ENCODE data around the gene GUK1. TPM values are rescaled to one million over a fixed set of nuclear protein-coding genes. Genes with fewer than 3 reads are reported as not detected.
"Not testable (repeated sequence)": the region's sequence is repeated elsewhere in the genome, so short reads cannot be mapped to it uniquely, and the experiment has no call there.

GUK1 gene
- total RNA-seq, 1 donor from 2014 or later = 299 TPM

DNA sequence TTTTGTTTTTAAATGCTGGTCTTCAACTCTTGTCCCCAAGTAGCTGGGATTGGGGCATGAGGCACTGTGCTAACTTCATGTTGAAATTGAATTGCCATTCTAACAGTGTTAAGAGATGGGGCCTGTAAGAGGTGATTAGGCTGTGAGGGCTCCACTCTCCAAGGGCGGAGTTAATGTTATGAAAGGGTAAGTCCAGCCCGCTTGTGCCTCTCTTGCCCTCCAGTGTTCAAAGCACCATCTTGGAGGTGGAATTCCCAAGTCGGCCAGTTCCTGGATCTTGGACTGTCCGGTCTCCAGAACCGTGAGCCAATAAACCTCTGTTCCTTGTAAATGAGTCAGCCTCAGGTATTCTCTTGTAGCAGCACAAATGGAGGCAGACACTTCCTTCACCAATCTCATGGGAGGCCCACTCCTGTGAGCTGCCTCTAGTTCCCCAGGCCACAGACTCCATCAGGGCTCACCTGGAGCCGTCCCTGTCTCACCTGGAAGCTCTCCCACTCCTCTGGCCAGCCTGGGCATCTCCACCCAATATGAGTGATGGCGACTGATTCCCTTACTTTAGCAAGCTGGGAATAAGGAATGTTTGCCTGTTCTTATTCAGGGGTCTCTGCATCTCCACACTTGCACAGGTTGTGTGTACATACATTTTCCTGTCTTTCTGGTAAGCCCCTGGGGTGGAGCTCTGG is 41.0 kb downstream of the GUK1 start:
- H3K36me3 ChIP-seq = no peaks in the 10 kb centered on the region
- H3K4me1 ChIP-seq = no peaks in the 10 kb centered on the region
- no peaks in the 10 kb centered on the region for H3K9me3 ChIP-seq
- no peak overlapping the region for H3K4me3 ChIP-seq
- H3K27ac ChIP-seq = no peak overlapping the region
- intact Hi-C loops (cut with DNase I) = no loop called here
- no peak for DNase-seq (ENCODE audit: extremely low spot score in 2 of 2)
- TF ChIP-seq POLR2A (IDR thresholded peaks at IDR 0.05) = no peak
- TF ChIP-seq, protein P1, sequence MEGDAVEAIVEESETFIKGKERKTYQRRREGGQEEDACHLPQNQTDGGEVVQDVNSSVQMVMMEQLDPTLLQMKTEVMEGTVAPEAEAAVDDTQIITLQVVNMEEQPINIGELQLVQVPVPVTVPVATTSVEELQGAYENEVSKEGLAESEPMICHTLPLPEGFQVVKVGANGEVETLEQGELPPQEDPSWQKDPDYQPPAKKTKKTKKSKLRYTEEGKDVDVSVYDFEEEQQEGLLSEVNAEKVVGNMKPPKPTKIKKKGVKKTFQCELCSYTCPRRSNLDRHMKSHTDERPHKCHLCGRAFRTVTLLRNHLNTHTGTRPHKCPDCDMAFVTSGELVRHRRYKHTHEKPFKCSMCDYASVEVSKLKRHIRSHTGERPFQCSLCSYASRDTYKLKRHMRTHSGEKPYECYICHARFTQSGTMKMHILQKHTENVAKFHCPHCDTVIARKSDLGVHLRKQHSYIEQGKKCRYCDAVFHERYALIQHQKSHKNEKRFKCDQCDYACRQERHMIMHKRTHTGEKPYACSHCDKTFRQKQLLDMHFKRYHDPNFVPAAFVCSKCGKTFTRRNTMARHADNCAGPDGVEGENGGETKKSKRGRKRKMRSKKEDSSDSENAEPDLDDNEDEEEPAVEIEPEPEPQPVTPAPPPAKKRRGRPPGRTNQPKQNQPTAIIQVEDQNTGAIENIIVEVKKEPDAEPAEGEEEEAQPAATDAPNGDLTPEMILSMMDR (IDR thresholded peaks at IDR 0.05) = no peak
- H3K27me3 ChIP-seq = no peaks in the 10 kb centered on the region

DNA sequence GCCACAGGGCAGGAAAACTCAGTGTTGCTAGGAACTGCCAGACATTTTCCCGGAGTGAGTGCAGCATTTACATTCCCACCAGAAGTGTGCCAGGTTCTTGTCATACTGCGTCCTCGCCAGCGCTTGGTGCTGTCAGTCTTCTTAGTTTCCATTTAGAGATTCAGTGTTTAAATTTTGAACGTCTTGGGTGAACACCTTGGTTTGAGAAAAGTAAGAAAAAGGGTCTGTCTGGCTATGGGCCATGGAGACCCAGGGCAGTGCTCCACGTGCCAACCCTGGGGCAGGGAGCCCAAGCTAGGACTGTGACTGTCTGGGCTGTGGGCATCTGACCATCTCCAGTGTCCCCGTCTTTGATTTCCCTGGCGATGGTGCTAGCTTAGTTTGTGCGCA is 41.6 kb downstream of the GUK1 start:
- Histone ChIP-seq H3K9me3 (no peaks in the 10 kb centered on the region), H3K27me3 (no peaks in the 10 kb centered on the region), H3K4me3 (no peak overlapping the region), H3K36me3 (no peaks in the 10 kb centered on the region), H3K27ac (no peak overlapping the region), H3K4me1 (no peaks in the 10 kb centered on the region)
- TF ChIP-seq POLR2A (IDR thresholded peaks at IDR 0.05) (no peak), POLR2AphosphoS5 (IDR thresholded peaks at IDR 0.05; ENCODE audit: insufficient read depth in 1 of 2, low read depth in 1 of 2) (no peak)
- TF ChIP-seq, protein P1 (IDR thresholded peaks at IDR 0.05) = no peak
- intact Hi-C loops (cut with DNase I) = no loop called here
- DNase-seq (ENCODE audit: extremely low spot score in 2 of 2) = no peak

DNA sequence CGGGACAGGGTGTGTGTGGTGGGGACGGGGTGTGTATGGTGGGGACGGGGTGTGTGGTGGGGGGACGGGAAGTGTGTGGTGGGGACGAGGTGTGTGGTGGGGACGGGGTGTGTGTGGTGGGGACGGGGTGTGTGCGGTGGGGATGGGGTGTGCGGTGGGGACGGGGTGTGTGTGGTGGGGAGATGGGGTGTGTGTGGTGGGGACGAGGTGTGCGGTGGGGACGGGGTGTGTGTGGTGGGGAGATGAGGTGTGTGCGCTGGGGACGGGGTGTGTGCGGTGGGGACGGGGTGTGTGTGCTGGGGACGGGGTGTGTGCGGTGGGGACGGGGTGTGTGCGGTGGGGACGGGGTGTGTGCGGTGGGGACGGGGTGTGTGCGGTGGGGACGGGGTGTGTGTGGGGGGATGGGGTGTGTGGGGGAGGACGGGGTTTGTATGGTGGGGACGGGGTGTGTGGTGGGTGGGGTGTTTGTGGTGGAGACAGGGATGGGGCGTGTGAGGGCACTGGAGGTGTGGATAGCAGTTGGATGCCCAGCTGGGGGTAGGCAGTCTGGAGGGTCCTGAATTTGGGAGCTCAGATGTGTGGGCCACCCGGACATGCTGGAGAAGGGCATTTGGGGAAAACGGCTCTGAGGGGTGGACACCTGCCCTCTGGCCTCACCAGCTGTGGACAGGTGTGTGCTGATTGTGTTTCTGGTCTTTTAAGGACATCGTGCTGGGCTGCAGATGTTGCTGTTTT is 42.4 kb downstream of the GUK1 start:
- no peak for DNase-seq (ENCODE audit: extremely low spot score in 2 of 2)
- H3K4me3 ChIP-seq = no peak overlapping the region
- H3K27me3 ChIP-seq = no peaks in the 10 kb centered on the region
- H3K9me3 ChIP-seq = no peaks in the 10 kb centered on the region
- TF ChIP-seq, protein P1 (IDR thresholded peaks at IDR 0.05) = no peak
- TF ChIP-seq POLR2AphosphoS5 (IDR thresholded peaks at IDR 0.05; ENCODE audit: insufficient read depth in 1 of 2, low read depth in 1 of 2) (no peak), POLR2A (IDR thresholded peaks at IDR 0.05) (no peak)
- H3K36me3 ChIP-seq = no peaks in the 10 kb centered on the region
- intact Hi-C loops (cut with DNase I) = no loop called here
- H3K4me1 ChIP-seq = no peaks in the 10 kb centered on the region
- H3K27ac ChIP-seq = no peak overlapping the region

DNA sequence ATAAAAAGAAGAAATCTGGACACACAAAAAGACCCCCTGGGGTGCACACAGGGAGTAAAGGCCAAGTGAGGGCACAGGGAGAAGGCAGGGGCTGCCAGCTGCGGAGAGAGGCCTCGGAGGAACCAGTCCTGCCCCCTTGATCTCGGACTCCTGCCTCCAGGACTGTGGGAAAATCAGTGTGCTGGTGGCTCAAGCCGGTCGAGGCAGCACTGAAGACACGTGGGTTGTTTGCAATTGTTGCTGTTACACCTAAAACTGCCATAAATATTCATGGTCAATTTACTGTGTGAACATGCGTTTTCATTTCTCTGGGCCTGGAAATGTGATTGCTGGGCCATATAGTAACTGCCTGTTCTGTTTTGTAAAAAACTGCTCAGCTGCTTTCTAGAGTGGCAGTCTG is 44.1 kb downstream of the GUK1 start:
- Histone ChIP-seq H3K4me3 (no peak overlapping the region), H3K36me3 (no peaks in the 10 kb centered on the region), H3K4me1 (no peaks in the 10 kb centered on the region), H3K27me3 (no peaks in the 10 kb centered on the region), H3K9me3 (no peaks in the 10 kb centered on the region), H3K27ac (no peak overlapping the region)
- intact Hi-C loops (cut with DNase I) = no loop called here
- TF ChIP-seq POLR2AphosphoS5 (IDR thresholded peaks at IDR 0.05; ENCODE audit: insufficient read depth in 1 of 2, low read depth in 1 of 2) (no peak), POLR2A (IDR thresholded peaks at IDR 0.05) (no peak)
- TF ChIP-seq, protein P1 (IDR thresholded peaks at IDR 0.05) = no peak
- no peak for DNase-seq (ENCODE audit: extremely low spot score in 2 of 2)

DNA sequence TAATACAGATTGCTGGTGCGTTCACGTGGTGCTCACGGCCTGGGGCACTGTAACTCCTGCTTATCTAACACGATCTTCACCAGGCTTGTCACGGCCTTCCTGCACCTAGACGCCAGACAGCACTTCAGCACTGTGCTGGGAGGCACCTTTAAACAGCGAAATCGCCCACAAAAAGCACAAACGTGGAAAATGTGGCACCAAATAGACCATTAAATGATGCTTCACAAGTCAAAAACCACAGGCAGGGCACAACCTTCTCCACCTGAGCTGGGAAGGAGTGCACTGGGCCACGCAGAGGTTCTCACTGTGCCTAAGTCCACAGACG is 45.5 kb downstream of the GUK1 start:
- Histone ChIP-seq H3K27ac (no peak overlapping the region), H3K36me3 (no peaks in the 10 kb centered on the region), H3K27me3 (no peaks in the 10 kb centered on the region), H3K4me3 (no peak overlapping the region), H3K9me3 (no peaks in the 10 kb centered on the region), H3K4me1 (no peaks in the 10 kb centered on the region)
- DNase-seq (ENCODE audit: extremely low spot score in 2 of 2) = no peak
- TF ChIP-seq POLR2AphosphoS5 (IDR thresholded peaks at IDR 0.05; ENCODE audit: insufficient read depth in 1 of 2, low read depth in 1 of 2) = no peak
- no peak for TF ChIP-seq POLR2A (IDR thresholded peaks at IDR 0.05)
- TF ChIP-seq, protein P1 (IDR thresholded peaks at IDR 0.05) = no peak
- intact Hi-C loops (cut with DNase I) = no loop called here

DNA sequence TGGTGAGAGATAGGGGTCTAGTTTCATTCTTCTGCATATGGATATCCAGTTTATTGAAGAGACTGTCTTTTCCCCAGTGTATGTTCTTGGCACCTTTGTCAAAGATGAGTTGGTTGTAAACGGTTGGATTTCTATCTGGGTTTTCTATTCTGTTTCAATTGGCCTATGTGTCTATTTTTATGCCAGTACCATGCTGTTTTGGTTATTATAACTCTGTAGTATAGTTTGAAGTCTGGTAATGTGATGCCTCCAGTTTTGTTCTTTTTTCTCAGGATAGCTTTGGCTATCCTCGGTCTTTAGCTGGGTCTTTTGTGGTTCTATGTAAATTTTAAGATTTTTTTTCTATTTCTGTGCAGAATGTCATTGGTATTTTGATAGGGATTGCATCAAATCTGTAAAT is 48.2 kb downstream of the GUK1 start:
- intact Hi-C loops (cut with DNase I); H3K27me3 ChIP-seq; DNase-seq (ENCODE audit: extremely low spot score in 2 of 2); H3K9me3 ChIP-seq; H3K4me1 ChIP-seq; H3K4me3 ChIP-seq; H3K36me3 ChIP-seq; H3K27ac ChIP-seq: not testable (repeated sequence)

Measured in vagina (tissue), 2 donors.